ENCODE results near the gene GNAZ.

DNA sequence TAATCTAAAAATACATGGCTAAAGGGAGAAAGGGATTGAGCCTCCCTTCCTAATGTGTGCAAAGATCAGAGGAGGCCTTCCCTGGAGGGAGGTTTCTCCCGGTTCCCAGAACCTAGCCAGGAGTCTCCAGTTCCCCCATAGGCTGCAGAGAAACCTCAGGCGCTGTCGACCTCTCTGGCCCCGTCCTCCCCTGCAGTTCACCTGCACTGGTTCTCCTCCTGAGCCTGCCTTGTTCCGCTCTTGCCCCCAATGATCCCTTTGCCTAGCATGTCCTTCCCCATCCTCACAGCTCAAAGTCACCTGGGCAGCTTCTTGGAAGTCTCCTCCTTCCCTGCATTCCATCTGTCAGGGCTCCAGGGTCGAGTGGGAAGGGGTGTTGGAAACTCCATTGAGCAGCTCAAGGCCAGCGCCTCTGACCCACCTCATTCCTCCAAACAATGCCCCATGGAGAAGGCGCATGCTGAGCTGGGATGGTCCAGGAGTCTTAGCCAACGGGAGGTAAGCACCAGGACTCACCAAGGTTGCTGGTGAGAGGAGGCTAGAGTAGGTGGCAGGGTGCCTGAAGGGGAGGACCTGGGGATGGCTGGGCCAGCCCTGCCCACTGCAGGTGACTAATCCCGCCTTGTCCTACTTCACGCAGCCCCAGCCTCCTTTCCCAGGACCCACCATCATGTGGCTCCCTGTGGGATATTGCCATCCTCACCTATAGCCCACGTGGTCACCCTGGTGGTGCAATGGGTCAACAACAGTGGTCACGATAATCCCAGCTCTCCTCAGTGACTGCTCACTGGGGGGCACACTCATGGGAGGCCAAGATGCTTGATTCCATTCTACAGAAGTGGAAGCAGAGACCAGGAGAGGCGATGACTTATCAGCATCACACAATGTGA lies 56.1 kb downstream of the GNAZ start:
- TF ChIP-seq, protein P1, sequence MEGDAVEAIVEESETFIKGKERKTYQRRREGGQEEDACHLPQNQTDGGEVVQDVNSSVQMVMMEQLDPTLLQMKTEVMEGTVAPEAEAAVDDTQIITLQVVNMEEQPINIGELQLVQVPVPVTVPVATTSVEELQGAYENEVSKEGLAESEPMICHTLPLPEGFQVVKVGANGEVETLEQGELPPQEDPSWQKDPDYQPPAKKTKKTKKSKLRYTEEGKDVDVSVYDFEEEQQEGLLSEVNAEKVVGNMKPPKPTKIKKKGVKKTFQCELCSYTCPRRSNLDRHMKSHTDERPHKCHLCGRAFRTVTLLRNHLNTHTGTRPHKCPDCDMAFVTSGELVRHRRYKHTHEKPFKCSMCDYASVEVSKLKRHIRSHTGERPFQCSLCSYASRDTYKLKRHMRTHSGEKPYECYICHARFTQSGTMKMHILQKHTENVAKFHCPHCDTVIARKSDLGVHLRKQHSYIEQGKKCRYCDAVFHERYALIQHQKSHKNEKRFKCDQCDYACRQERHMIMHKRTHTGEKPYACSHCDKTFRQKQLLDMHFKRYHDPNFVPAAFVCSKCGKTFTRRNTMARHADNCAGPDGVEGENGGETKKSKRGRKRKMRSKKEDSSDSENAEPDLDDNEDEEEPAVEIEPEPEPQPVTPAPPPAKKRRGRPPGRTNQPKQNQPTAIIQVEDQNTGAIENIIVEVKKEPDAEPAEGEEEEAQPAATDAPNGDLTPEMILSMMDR (IDR thresholded peaks at IDR 0.05): no peak
- TF ChIP-seq POLR2A (IDR thresholded peaks at IDR 0.05): no peak
